Right cardiac atrium (tissue), 5 donors: Measurements from ENCODE around the gene SNX17. TPM values are rescaled to one million over a fixed set of nuclear protein-coding genes. Genes with fewer than 3 reads are reported as not detected.

Source experiments
- ATAC-seq, 2 donors: fragments of 200-7000 bp; cut with Tn5 transposase; one replicate each; pipeline versions ENCODE4 v1.8.0 to v1.9.1; 2020; ENCODE audit warnings: moderate library complexity in 2 of 2, mild to moderate bottlenecking in 1 of 2
- DNase-seq, 3 donors: peaks; one replicate each; pipeline ENCODE4 v3.0.0-alpha.2; 2020
- H3K27ac ChIP-seq: one replicate; pipeline ENCODE4 v1.5.1; 2013; ENCODE audit warnings: mild to moderate bottlenecking, low read length, control low read depth, moderate library complexity
- H3K27me3 ChIP-seq: one replicate; pipeline ENCODE4 v1.6.1; 2013; ENCODE audit not compliant: control insufficient read depth, insufficient read depth
- H3K4me1 ChIP-seq: one replicate; pipeline ENCODE4 v1.6.1; 2013; ENCODE audit warnings: low read length; ENCODE audit not compliant: control insufficient read depth, insufficient read depth
- H3K4me3 ChIP-seq: one replicate; pipeline ENCODE4 v1.5.1; 2013; ENCODE audit warnings: low read length, control low read depth
- H3K9me3 ChIP-seq: one replicate; pipeline ENCODE4 v1.6.1; 2013; ENCODE audit warnings: low read length; ENCODE audit not compliant: control insufficient read depth
- WGBS: extraction: QIAGEN DNeasy Blood & Tissue Kit; methylation state at CpG from one replicate; pipeline ENCODE4 v1.1.7; 2013; 5-methylcytosine and 5-hydroxymethylcytosine counted together
- intact Hi-C, 4 donors: fragments of 100-400 bp; cut with DNase I; formaldehyde crosslinking; loops; one replicate each; pipeline versions ENCODE4 v1.11.0 to v1.14.0; 2022 to 2023
- long read RNA-seq, 4 donors: library from polyadenylated mRNA; unstranded; transcript quantifications; one replicate each; pipeline ENCODE4 v2.0.0, GENCODE V29; 2020 to 2021
- polyA plus RNA-seq: library from polyadenylated mRNA; stranded (reverse); fragments of 200-250 nt; gene quantifications from one replicate; pipeline ENCODE4 v1.2.3, GENCODE V29; 2013
- total RNA-seq, 4 donors: library from RNA; stranded (reverse); fragmentation: NEBNext Ultra II Directional; extraction: Animal tissue kit (Norgen Biotek cat#: 25700); gene quantifications; one replicate each; pipeline ENCODE4 v1.2.1, GENCODE V29; 2021
- donor health status: healthy with polysubstance abuse.
- donor health status: DM: no; HTN: yes; CAD: no.
- donor health status: DM: no; HTN: no; CAD: no.
- donor health status: DM: no; HTN: yes; CAD: no; lungs with severe emphysema.
- donor health status: DM: yes; HTN: yes; CAD: no.

Gene SNX17
- total RNA-seq (10 to 100 TPM; 61.7 to 74.8 (median 68.2) TPM), polyA plus RNA-seq (54.8 TPM)
- long read RNA-seq, donor 1, transcript SNX17-201 (15 exons, 2,044 nt), result major isoform, 349 of 378 reads
- long read RNA-seq, donor 1, partial matches to known transcripts, result 15 of 378 reads
- long read RNA-seq, donor 1, other reads (novel, unspliced or antisense), result 9 of 378 reads
- long read RNA-seq, donor 2, transcript SNX17-201 (15 exons, 2,044 nt), result major isoform, 134 of 157 reads
- long read RNA-seq, donor 2, partial matches to known transcripts, result 8 of 157 reads
- long read RNA-seq, donor 2, other reads (novel, unspliced or antisense), result 12 of 157 reads
- long read RNA-seq, donor 3, transcript SNX17-201 (15 exons, 2,044 nt), result major isoform, 907 of 1,003 reads
- long read RNA-seq, donor 3, transcript SNX17-210 (14 exons, 2,400 nt), result minor isoform, 10 of 1,003 reads
- long read RNA-seq, donor 3, partial matches to known transcripts, result 24 of 1,003 reads
- long read RNA-seq, donor 3, other reads (novel, unspliced or antisense), result 58 of 1,003 reads
- long read RNA-seq, donor 4, transcript SNX17-201 (15 exons, 2,044 nt), result major isoform, 135 of 152 reads
- long read RNA-seq, donor 4, partial matches to known transcripts, result 6 of 152 reads
- long read RNA-seq, donor 4, other reads (novel, unspliced or antisense), result 11 of 152 reads

GRCh38 chr2:27370026-27370815 is at the start of gene SNX17, which contains the start of gene EIF2B4:
Gene SNX17 (plus strand): TSS chr2:27370616. CDS start chr2:27370744, 128 bp downstream.
Gene EIF2B4 (minus strand): TSS chr2:27370338. CDS start chr2:27370314, 24 bp downstream.
- peak; percentile 99 to 100 (median 100) for DNase-seq
- Histone ChIP-seq H3K4me1 (peaks cover 3% of the 10 kb centered on the region), H3K27me3 (no peaks in the 10 kb centered on the region), H3K27ac (peak within 1 kb of the TSS; percentile 75), H3K4me3 (peak within 1 kb of the TSS; percentile 70), H3K9me3 (no peaks in the 10 kb centered on the region)
- peak; percentile 96 to 97 for ATAC-seq
- intact Hi-C loops, result no loop called here
- under 1% methylated on average over 85 of the region's 85 CpGs for WGBS

DNA sequence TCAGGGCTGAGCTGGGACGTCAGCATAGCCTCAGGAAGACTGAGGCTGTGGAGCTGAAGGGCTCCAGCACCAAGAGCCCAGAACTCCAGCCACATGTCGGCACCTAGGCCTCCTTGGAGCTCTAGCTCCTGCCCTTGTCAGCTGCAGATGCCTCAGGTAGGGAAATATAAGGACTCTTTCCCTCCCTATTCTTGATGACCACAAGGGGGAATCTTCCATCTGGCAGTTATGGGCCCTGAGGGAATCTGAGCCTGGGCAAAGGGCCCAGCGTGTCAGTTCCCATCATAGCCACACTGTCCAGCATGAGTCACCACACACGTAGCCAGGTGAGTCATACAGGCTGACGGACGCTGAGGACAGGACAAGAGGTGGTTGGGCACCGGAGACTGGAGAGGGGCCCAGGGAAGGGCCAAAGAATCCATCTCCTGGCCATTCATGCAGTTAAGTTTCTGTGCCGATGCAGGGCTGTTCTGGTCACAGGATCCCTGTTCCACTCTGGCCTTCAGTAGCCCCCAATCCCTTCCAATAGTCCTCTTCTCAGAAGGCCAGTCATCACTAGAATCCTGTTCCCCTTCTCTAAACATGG is 49.4 kb upstream of the SNX17 start:
- Histone ChIP-seq H3K9me3 (no peaks in the 10 kb centered on the region), H3K27ac (peak overlapping the region; percentile 62), H3K4me1 (peaks cover 9% of the 10 kb centered on the region), H3K4me3 (no peak overlapping the region), H3K27me3 (no peaks in the 10 kb centered on the region)
- intact Hi-C loops, result no loop called here
- DNase-seq (peak; percentile 65 to 76 (median 74)), ATAC-seq (peak; percentile 55 to 70)
- 49% methylated on average over 8 of the region's 8 CpGs for WGBS

GRCh38 chr2:27322301-27322765 is 48.1 kb upstream of the SNX17 start:
- Histone ChIP-seq H3K4me3 (peak overlapping the region; percentile 75), H3K27ac (peak overlapping the region; percentile 56), H3K27me3 (no peaks in the 10 kb centered on the region), H3K4me1 (peaks cover 9% of the 10 kb centered on the region), H3K9me3 (no peaks in the 10 kb centered on the region)
- WGBS, result 4% methylated on average over 10 of the region's 10 CpGs
- intact Hi-C loops, result no loop called here
- peak in 1 of 3 donors; percentile 33 for DNase-seq
- peak; percentile 20 to 22 for ATAC-seq

DNA sequence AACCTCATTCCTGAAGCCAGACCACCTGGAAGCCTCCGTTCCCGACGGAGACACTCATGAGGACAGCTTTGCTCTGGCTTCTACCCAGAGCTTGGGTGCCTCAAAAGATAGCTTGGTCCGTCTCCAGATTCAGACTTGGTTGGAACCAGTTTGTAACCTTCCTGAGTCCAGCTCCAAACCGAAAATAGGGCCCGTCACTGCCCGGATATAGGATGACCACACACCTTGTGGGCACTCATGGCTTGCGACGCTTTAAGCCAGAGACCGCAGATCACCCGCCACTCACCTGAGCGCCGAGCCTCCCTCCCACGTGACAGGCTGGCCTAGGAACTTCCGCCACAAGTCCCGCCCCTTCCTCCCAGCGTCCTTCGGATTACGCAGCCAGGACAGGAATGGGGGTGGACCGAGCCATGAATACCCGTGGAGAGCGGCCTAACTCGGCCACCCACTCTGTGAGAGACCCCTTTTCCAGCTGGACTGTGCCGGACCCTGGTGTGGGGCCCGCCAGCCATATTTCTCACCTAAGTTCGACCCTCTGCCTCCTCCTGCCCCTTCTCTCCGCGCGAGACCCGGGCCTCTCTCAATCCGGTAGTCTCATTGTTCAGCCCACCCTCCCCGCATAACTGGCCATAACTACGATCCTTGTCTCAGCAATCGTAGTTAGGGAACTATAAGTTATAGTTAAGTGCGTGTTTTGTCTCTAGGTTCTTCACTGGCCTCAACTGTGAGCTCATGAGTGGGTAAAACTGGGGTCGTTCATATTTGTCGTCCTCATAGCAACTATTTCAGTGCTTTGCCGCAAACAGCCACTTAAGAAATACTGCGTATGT is 47.4 kb upstream of the SNX17 start, which contains the start of gene MPV17:
TSS of gene MPV17 (minus strand) at position 332 of the 830 bp plus-strand sequence. CDS start 580 bp downstream, outside the sequence.
- DNase-seq (peak; percentile 93 to 96 (median 95)), ATAC-seq (peak; percentile 95 to 97)
- WGBS, result under 1% methylated on average over 39 of the region's 39 CpGs
- H3K4me3 ChIP-seq, result peak within 1 kb of the TSS; percentile 75
- peaks cover 9% of the 10 kb centered on the region for H3K4me1 ChIP-seq
- intact Hi-C loops, result no loop called here
- peak within 1 kb of the TSS; percentile 93 for H3K27ac ChIP-seq
- H3K9me3 ChIP-seq, result no peaks in the 10 kb centered on the region
- H3K27me3 ChIP-seq, result no peaks in the 10 kb centered on the region

DNA sequence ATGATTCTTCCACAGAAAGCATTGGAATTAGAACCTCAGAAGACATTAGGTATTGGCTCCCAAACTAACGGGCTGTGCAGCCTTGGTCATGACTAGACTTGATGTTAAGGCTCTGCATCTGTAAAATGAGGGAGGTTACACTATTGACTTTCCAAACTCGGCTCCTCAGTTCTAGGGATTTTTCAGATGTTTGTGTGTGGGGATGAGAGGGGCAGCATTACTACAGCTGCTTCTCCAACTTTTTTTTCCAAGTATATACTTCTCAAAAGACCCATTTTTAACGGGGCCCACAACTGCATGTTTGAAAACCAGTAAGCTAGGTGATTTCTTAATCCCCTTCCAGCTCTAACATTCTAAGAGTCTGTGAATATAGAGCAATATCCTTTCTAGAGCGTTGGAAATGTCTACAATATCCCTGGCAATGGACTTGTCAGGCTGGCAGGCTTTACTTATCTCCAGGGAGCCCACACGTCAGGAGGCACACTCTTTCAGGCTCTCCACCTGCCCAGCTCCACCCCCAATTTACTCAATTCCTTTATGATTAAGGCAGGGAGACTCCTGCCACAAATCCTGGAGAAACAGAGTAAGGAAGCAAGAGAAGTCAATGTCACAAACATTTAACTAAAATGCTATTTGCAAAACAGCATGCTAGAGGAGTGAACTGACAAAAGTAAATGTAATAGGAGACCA is 46.7 kb upstream of the SNX17 start:
- no peaks in the 10 kb centered on the region for H3K9me3 ChIP-seq
- intact Hi-C loops, result no loop called here
- DNase-seq (no peak), ATAC-seq (no peak)
- peak overlapping the region; percentile 93 for H3K27ac ChIP-seq
- 25% methylated on average over 5 of the region's 5 CpGs for WGBS
- H3K27me3 ChIP-seq, result no peaks in the 10 kb centered on the region
- peaks cover 9% of the 10 kb centered on the region for H3K4me1 ChIP-seq
- H3K4me3 ChIP-seq, result peak overlapping the region; percentile 75

GRCh38 chr2:27324720-27325119 is 45.7 kb upstream of the SNX17 start:
- intact Hi-C loops, result no loop called here
- ATAC-seq, result no peak
- 90% methylated on average over 5 of the region's 5 CpGs for WGBS
- DNase-seq, result no peak
- Histone ChIP-seq H3K9me3 (no peaks in the 10 kb centered on the region), H3K4me3 (no peak overlapping the region), H3K27me3 (no peaks in the 10 kb centered on the region), H3K27ac (no peak overlapping the region), H3K4me1 (peaks cover 9% of the 10 kb centered on the region)

GRCh38 chr2:27335311-27335710 is 35.1 kb upstream of the SNX17 start:
- intact Hi-C loops, result no loop called here
- Histone ChIP-seq H3K27ac (no peak overlapping the region), H3K4me3 (no peak overlapping the region), H3K27me3 (no peaks in the 10 kb centered on the region), H3K9me3 (no peaks in the 10 kb centered on the region), H3K4me1 (no peaks in the 10 kb centered on the region)
- DNase-seq (no peak), ATAC-seq (no peak)
- WGBS, result 89% methylated on average over 3 of the region's 3 CpGs

DNA sequence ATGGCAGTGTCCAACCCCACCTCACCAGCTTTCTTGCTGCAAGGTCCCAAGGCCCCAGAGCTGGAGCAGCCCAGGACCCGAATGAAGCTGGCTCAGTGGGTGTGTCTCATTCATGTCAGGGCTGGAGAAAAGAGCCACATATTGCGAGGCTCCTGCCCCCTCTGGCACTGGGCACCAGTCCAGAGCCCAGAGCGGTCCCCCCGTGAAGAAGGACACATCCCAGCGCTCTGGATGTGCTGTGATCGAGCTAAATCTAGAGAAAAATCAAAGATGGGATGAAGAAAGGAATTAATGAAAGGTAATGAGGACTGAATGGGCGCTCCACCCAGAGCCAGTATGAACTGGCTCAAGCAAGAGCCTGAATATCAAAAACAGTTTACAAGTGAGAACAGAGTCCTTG is 34.2 kb upstream of the SNX17 start:
- H3K4me3 ChIP-seq, result no peak overlapping the region
- no peaks in the 10 kb centered on the region for H3K4me1 ChIP-seq
- 95% methylated on average over 7 of the region's 7 CpGs for WGBS
- no peaks in the 10 kb centered on the region for H3K9me3 ChIP-seq
- no peak overlapping the region for H3K27ac ChIP-seq
- no peaks in the 10 kb centered on the region for H3K27me3 ChIP-seq
- DNase-seq (no peak), ATAC-seq (no peak)
- intact Hi-C loops, result no loop called here

DNA sequence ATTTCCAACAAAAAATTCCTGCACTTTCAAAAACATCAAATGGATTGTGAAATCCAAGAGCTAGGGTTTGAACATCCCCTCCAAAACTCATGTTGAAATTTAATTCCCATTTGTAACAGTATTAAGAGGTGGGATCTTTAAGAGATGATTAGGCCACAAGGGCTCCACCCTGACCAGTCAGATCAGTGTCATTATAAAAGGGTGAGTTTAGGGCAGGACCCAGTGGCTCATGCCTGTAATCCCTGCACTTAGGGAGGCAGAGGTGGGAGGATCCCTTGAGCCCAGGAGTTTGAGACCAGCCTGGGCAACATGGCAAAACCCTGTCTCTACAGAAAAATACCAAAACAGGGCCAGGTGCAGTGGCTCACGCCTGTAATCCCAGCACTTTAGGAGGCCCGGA is 22.8 kb upstream of the SNX17 start:
- no peaks in the 10 kb centered on the region for H3K9me3 ChIP-seq
- 95% methylated on average over 2 of the region's 2 CpGs for WGBS
- no peaks in the 10 kb centered on the region for H3K4me1 ChIP-seq
- H3K27ac ChIP-seq, result no peak overlapping the region
- DNase-seq, result no peak
- intact Hi-C loops, result no loop called here
- no peaks in the 10 kb centered on the region for H3K27me3 ChIP-seq
- no peak for ATAC-seq
- H3K4me3 ChIP-seq, result no peak overlapping the region
